Activated gamma-delta T cell (primary cell): ENCODE results near the gene ANGPTL2.
"Not testable (repeated sequence)": the region's sequence is repeated elsewhere in the genome, so short reads cannot be mapped to it uniquely, and the experiment has no call there.

Experiments used
- DNase-seq: peaks from one replicate; lab custom pipeline; 2025; lab: John Stamatoyannopoulos, UW

Gene ANGPTL2

GRCh38 chr9:127154390-127155191 is 32.2 kb upstream of the ANGPTL2 start:
- no peak for DNase-seq

GRCh38 chr9:127154003-127154389 is 31.6 kb upstream of the ANGPTL2 start:
- no peak for DNase-seq

- DNase-seq, result no peak
These were observed 31.1 kb upstream of the ANGPTL2 start for GRCh38 chr9:127153501-127153900.

- DNase-seq, result no peak
These were observed 27.3 kb upstream of the ANGPTL2 start for GRCh38 chr9:127149463-127150390.

GRCh38 chr9:127149010-127149409 is 26.6 kb upstream of the ANGPTL2 start:
- DNase-seq, result no peak

- DNase-seq, result no peak
These were observed 25.6 kb upstream of the ANGPTL2 start for GRCh38 chr9:127148014-127148413.

- DNase-seq, result no peak
These were observed 24.8 kb upstream of the ANGPTL2 start for GRCh38 chr9:127147251-127147650.

- DNase-seq, result not testable (repeated sequence)
These were observed 24.4 kb upstream of the ANGPTL2 start for GRCh38 chr9:127146841-127147240.

- DNase-seq, result no peak
These were observed 22.4 kb upstream of the ANGPTL2 start for GRCh38 chr9:127144670-127145445.

- DNase-seq, result no peak
These were observed 21.6 kb upstream of the ANGPTL2 start for GRCh38 chr9:127143920-127144465.

- DNase-seq, result no peak
These were observed 20.6 kb upstream of the ANGPTL2 start for GRCh38 chr9:127142931-127143464.

GRCh38 chr9:127142291-127142690 is 19.9 kb upstream of the ANGPTL2 start:
- DNase-seq, result no peak

- no peak for DNase-seq
These were observed 18.6 kb upstream of the ANGPTL2 start for GRCh38 chr9:127140842-127141675.

GRCh38 chr9:127140181-127140580 is 17.7 kb upstream of the ANGPTL2 start:
- no peak for DNase-seq

- no peak for DNase-seq
These were observed 17.3 kb upstream of the ANGPTL2 start for GRCh38 chr9:127139775-127140174.

- no peak for DNase-seq
These were observed 16.8 kb upstream of the ANGPTL2 start for GRCh38 chr9:127139071-127139731.

- no peak for DNase-seq
These were observed 16.0 kb upstream of the ANGPTL2 start for GRCh38 chr9:127138444-127138843.

GRCh38 chr9:127137640-127138360 is 15.4 kb upstream of the ANGPTL2 start:
- no peak for DNase-seq

GRCh38 chr9:127136880-127137639 is 14.6 kb upstream of the ANGPTL2 start:
- DNase-seq, result no peak
